Measurements from ENCODE around the gene MAD1L1.

MAD1L1 gene

DNA sequence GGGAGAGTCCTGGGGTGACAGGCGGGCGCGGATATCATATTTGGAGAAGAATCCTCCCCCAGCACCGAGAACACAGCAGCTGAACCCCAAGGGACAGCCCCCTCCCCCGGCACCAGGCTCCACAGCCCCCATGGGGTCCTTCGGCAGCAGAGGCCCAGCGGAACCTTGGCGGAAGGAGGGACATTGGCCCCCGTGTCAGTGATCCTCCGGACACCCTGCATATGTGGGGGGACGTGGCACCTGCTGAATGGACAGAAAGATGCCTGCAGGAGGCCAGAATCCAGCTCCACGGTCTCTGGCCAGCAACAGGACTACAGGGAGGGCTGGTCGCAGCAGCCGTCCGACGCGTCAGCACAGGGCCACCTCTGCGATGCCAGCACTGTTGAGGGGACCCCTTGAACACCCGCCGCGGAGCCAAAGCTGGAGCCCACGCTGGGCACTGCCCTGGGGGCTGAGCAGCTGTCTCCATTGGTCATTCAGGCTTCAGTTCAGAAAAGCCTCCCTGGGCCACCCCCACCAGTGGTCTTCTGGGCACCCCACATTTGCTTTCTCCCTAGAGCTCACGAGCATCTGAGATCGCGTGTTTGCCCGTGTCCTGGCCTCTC is 322.6 kb downstream of the MAD1L1 start:
- H3K4me3 ChIP-seq (ENCODE audit: control insufficient read depth, low read depth, low read length): no peak overlapping the region
- DNase-seq (ENCODE audit: low read depth): no peak
- TF ChIP-seq, protein P1, sequence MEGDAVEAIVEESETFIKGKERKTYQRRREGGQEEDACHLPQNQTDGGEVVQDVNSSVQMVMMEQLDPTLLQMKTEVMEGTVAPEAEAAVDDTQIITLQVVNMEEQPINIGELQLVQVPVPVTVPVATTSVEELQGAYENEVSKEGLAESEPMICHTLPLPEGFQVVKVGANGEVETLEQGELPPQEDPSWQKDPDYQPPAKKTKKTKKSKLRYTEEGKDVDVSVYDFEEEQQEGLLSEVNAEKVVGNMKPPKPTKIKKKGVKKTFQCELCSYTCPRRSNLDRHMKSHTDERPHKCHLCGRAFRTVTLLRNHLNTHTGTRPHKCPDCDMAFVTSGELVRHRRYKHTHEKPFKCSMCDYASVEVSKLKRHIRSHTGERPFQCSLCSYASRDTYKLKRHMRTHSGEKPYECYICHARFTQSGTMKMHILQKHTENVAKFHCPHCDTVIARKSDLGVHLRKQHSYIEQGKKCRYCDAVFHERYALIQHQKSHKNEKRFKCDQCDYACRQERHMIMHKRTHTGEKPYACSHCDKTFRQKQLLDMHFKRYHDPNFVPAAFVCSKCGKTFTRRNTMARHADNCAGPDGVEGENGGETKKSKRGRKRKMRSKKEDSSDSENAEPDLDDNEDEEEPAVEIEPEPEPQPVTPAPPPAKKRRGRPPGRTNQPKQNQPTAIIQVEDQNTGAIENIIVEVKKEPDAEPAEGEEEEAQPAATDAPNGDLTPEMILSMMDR (conservative IDR thresholded peaks at IDR 0.05; ENCODE audit: control insufficient read depth, insufficient read depth, low read depth, low read length): no peak

DNA sequence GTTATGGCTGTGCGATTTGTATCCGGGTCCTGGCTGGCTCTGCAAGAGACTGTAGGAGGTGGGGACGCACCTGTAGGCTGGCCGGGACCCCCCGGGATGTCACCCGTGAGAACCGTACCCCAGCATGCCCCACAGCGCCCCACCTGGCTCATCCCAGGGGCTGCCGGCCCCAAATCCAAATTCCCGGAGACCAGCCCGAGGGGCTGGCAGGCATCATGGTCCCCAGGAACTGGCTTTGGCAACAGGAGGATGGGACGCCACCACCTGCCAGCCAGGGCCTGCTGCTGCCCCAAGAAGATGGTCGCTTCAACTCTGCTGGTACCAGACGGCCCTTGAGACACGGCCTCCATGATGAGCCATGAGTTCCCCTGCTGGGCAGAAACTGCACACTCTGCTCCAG is 323.3 kb downstream of the MAD1L1 start:
- H3K4me3 ChIP-seq (ENCODE audit: control insufficient read depth, low read depth, low read length): no peak overlapping the region
- TF ChIP-seq, protein P1 (conservative IDR thresholded peaks at IDR 0.05; ENCODE audit: control insufficient read depth, insufficient read depth, low read depth, low read length): no peak
- DNase-seq (ENCODE audit: low read depth): no peak

DNA sequence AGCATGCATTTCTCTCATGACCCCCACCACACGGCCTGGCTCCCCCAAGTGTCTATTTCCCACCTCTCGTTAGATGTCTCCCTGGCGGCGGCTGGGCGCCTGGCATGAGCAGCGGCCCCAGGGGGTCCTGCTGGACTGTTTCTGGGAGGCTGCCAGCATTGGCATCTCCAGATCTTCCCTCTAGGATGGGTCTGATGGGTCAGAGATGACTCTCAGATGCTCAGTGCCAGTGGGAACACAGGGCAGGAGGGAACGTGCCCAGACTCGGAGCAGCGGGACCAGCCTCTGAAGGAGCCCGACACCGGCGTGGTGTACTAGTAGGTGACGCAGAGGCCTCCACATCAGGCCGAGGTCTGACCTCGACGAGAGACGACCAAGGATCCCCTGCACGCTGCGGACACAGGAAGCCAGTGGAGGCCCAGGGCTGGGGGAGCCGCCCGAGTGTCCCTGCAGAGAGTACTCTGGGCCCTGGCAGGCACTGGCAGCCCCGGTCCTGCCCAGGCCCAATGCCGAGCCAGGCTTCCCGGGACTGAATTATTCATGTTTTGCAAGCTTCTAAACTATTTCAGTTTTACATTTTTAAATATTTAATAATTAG is 323.8 kb downstream of the MAD1L1 start:
- TF ChIP-seq, protein P1 (conservative IDR thresholded peaks at IDR 0.05; ENCODE audit: control insufficient read depth, insufficient read depth, low read depth, low read length): no peak
- no peak overlapping the region for H3K4me3 ChIP-seq (ENCODE audit: control insufficient read depth, low read depth, low read length)
- no peak for DNase-seq (ENCODE audit: low read depth)

DNA sequence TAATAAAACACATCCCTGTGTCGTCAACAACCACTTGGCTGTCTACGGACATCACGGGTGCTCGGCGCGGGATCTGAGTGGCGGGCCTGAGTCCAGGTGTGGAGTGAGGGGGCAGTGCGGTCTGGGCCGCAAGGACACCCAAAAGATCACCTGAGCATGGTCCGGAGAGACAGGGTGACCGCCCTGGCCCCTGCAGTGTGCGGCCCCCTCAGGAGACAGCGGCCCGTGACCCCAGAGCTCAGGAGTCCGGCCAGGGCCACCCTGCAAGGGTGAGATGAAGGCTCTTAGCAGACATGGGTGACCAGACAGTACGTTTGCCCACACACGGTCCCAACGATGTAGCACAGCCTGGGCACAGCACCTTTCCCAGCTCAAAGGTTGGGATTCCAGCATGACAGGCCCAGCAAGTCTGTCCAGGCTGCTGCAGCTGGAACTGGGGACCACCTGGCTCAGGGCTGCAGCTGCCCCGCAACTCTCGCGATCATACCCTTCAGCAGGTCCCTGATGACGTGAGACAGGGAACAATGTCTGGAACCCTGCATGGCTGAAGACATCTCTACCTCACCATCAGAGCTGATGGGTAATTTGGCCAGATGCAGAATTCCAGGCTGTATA is 324.9 kb downstream of the MAD1L1 start:
- no peak overlapping the region for H3K4me3 ChIP-seq (ENCODE audit: control insufficient read depth, low read depth, low read length)
- TF ChIP-seq, protein P1 (conservative IDR thresholded peaks at IDR 0.05; ENCODE audit: control insufficient read depth, insufficient read depth, low read depth, low read length): no peak
- no peak for DNase-seq (ENCODE audit: low read depth)

DNA sequence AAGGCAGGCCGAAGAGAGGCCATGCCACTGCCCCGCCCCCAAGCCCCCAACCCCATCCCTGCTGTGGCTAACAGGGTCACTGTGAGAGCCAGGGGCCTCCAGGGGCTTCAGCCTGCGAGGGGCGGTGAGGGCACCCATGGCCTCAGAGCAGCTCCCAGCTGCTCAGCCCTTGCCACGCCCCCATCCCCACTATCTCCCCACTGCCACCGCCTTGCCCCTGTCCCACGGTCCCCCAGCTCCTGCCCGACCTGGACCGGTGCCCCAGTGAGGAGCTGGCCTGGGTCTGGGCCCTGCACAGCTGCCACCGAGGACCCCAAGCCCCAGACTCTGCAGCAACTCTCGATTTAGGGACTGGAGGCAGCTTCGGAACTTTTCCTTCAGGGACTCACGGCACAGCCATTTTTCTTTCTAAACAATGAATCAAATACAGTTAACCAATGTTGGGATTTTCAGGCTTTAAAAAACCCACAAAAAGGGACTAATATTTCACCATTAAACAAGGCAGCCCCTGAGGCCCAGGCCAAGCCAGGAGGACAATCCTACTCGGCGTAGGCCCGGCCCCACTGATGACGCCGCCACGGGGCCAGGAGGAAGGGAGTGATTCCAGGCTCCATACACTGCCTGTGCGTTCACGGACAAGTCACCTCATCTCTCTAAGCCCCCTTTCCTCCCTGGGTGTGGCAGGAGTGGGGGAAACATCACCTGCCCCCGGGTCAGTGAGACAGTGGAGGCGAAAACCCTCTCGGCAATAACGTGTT is 325.6 kb downstream of the MAD1L1 start:
- H3K4me3 ChIP-seq (ENCODE audit: control insufficient read depth, low read depth, low read length): no peak overlapping the region
- TF ChIP-seq, protein P1 (conservative IDR thresholded peaks at IDR 0.05; ENCODE audit: control insufficient read depth, insufficient read depth, low read depth, low read length): no peak
- DNase-seq (ENCODE audit: low read depth): no peak

DNA sequence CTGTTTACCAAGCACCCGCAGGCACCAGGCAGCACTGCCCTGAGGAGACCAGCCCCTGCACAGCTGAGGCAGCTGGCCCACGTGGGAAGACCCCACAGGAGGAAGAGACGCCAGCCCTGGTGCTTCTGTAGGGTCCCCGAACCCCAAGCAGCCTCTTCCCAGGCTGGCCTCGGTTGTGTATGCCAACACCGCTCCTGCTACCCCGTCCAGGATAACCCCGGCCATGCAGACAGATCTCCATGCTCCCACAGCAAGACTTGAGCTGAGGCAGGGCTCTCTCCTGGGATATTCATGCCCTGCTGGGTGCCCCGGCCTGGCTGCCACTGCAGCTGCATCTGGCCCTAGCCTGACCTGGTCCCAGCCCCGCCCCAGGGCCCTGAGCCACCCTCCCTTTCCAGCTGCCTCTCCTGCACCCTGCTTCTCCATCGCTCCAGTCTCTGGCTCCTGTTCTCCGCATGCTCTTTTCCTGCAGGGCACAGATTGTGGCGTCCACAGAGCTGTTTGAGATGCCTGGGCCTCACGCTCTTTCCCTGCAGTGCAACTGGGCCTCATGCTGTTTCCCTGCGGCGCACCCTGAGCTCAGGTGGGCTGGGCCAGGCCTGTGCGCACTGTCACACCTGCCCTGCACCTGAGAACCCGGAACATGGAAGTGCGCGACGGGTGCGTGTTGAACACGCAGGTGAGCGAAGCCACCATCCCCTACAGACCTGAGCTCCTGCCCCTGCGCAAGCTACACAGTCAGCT is 326.5 kb downstream of the MAD1L1 start:
- H3K4me3 ChIP-seq (ENCODE audit: control insufficient read depth, low read depth, low read length): no peak overlapping the region
- DNase-seq (ENCODE audit: low read depth): no peak
- TF ChIP-seq, protein P1 (conservative IDR thresholded peaks at IDR 0.05; ENCODE audit: control insufficient read depth, insufficient read depth, low read depth, low read length): no peak

All from fibroblast of mammary gland (primary cell).